ENCODE measurements around the gene CCSAP. TPM values are rescaled to one million over a fixed set of nuclear protein-coding genes. Genes with fewer than 3 reads are reported as not detected.

CCSAP gene
- total and polyA plus RNA-seq, 2 of the 13 experiments (the other 11 are each of a cell fraction or from before 2014, with no cell fraction given) = 3.7 to 9.0 TPM

DNA sequence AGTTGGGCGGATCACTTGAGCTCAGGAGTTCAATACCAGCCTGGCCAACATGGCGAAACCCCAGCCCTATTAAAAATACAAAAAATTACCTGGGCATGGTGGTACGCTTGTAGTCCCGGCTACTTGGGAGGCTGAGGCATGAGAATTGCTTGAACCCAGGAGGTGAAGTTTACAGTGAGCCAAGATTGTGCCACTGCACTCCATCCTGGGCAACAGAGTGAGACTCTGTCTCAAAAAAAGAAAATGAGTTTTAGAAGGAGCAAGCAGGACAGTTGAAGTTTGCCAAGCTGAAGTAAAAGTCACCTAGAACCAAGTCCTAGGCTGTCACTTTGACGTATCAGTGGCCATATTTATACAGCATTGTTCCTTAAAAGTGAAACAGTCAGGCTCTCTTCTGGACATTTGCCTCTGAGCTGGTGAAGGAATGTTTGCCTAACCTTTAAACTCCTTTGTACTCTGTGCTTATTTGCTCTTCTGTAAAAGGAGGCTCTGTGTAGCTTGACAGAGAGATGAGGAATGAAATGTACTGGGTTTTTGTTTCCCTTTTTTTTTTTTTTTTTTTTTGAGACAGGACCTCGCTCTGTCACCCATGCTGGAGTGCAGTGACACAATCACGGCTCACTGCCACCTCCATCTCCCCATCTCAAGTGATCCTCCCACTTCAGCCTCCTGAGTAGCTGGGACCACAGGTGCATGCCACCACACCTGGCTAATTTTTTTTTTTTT, 69.2 kb downstream of the CCSAP start (continued):
- TF ChIP-seq JARID2 (CRISPR knock-in tag; IDR thresholded peaks at IDR 0.05; ENCODE audit: insufficient replicate concordance) = no peak
- TF ChIP-seq TEAD3 (CRISPR knock-in tag; optimal IDR thresholded peaks at IDR 0.05; ENCODE audit: borderline replicate concordance) = peak; percentile 94
- TF ChIP-seq, protein P1, sequence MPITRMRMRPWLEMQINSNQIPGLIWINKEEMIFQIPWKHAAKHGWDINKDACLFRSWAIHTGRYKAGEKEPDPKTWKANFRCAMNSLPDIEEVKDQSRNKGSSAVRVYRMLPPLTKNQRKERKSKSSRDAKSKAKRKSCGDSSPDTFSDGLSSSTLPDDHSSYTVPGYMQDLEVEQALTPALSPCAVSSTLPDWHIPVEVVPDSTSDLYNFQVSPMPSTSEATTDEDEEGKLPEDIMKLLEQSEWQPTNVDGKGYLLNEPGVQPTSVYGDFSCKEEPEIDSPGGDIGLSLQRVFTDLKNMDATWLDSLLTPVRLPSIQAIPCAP (CRISPR knock-in tag; IDR thresholded peaks at IDR 0.05; ENCODE audit: low read depth) = no peak
- no peak for TF ChIP-seq LBX2 (CRISPR knock-in tag; IDR thresholded peaks at IDR 0.05; ENCODE audit: borderline replicate concordance)
- peak; percentile 91 for TF ChIP-seq NR2F6 (IDR thresholded peaks at IDR 0.05)
- TF ChIP-seq NR2F6 (CRISPR knock-in tag; IDR thresholded peaks at IDR 0.05) = peak; percentile 89
- no peak for TF ChIP-seq ZNF34 (CRISPR knock-in tag; IDR thresholded peaks at IDR 0.05; ENCODE audit: borderline replicate concordance)
- TF ChIP-seq CENPT (CRISPR knock-in tag; IDR thresholded peaks at IDR 0.05; ENCODE audit: low read depth) = no peak
- TF ChIP-seq SMARCE1 (IDR thresholded peaks at IDR 0.05; ENCODE audit: borderline replicate concordance) = no peak
- TF ChIP-seq SALL1 (CRISPR knock-in tag; IDR thresholded peaks at IDR 0.05) = peak; percentile 43; the same call in 1 of the 2 replicates
- peak; percentile 87 for TF ChIP-seq ZMYM3 (CRISPR knock-in tag; IDR thresholded peaks at IDR 0.05)
- no peak for TF ChIP-seq ZFP36 (IDR thresholded peaks at IDR 0.05; ENCODE audit: borderline replicate concordance, low read depth, low read length, partially characterized antibody)
- TF ChIP-seq ATF7-NPFF (CRISPR knock-in tag; IDR thresholded peaks at IDR 0.05; ENCODE audit: low read depth) = no peak
- no peak for TF ChIP-seq CAMTA2 (CRISPR knock-in tag; IDR thresholded peaks at IDR 0.05; ENCODE audit: borderline replicate concordance)
- TF ChIP-seq, protein P2, sequence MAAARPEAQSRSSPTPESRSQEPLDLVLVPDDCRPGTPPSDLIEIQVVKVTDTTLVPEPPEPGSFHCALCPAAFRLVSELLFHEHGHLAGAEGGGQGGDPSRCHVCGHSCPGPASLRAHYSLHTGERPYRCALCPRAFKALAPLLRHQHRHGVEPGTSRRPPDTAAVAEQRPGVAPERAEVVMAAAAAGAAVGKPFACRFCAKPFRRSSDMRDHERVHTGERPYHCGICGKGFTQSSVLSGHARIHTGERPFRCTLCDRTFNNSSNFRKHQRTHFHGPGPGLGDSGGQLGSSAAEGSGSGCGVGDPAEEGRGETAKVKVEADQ (CRISPR knock-in tag; IDR thresholded peaks at IDR 0.05; ENCODE audit: borderline replicate concordance) = no peak
- no peak for TF ChIP-seq JUNB (CRISPR knock-in tag; IDR thresholded peaks at IDR 0.05; ENCODE audit: borderline replicate concordance)
- no peak for TF ChIP-seq ZNF333 (CRISPR knock-in tag; IDR thresholded peaks at IDR 0.05; ENCODE audit: borderline replicate concordance)
- TF ChIP-seq ZNF878 (CRISPR knock-in tag; IDR thresholded peaks at IDR 0.05) = no peak
- TF ChIP-seq TMF1 (CRISPR knock-in tag; IDR thresholded peaks at IDR 0.05; ENCODE audit: low read depth) = no peak
- peak; percentile 73; the same call in 1 of the 2 replicates for TF ChIP-seq ARID4A (CRISPR knock-in tag; IDR thresholded peaks at IDR 0.05; ENCODE audit: borderline replicate concordance)
- TF ChIP-seq BCL3 (CRISPR knock-in tag; IDR thresholded peaks at IDR 0.05) = no peak
